ENCODE measurements around the gene TUSC2.

The TUSC2 gene

GRCh38 chr3:50337175-50337861 is 9.3 kb upstream of the TUSC2 start (continued):
- TF ChIP-seq ZNF433 (tag by site-specific recombination; IDR thresholded peaks at IDR 0.05; ENCODE audit: low read depth) (no peak), OVOL3 (tag by site-specific recombination; IDR thresholded peaks at IDR 0.05) (peak; percentile 79), ZNF843 (tag by site-specific recombination; IDR thresholded peaks at IDR 0.05) (no peak; the same call in 1 of the 2 replicates), KLF1 (tag by site-specific recombination; IDR thresholded peaks at IDR 0.05) (peak; percentile 84), WT1 (tag by site-specific recombination; IDR thresholded peaks at IDR 0.05) (no peak), ZNF560 (tag by site-specific recombination; IDR thresholded peaks at IDR 0.05; ENCODE audit: borderline replicate concordance) (no peak), ZNF404 (tag by site-specific recombination; IDR thresholded peaks at IDR 0.05) (no peak), ZNF600 (tag by site-specific recombination; IDR thresholded peaks at IDR 0.05) (peak; percentile 75), ZFP3 (tag by site-specific recombination; IDR thresholded peaks at IDR 0.05; ENCODE audit: low read depth) (no peak), KLF7 (tag by site-specific recombination; IDR thresholded peaks at IDR 0.05; ENCODE audit: borderline replicate concordance) (0 out of 2 replicates have a peak, but pooled peaks have one; percentile 21), ZNF274 (IDR thresholded peaks at IDR 0.05; ENCODE audit: low read length) (no peak), ZNF274 (tag by site-specific recombination; IDR thresholded peaks at IDR 0.05; ENCODE audit: borderline replicate concordance) (no peak), EGR2 (tag by site-specific recombination; IDR thresholded peaks at IDR 0.05; ENCODE audit: low read depth) (peak; percentile 83), ZNF670 (tag by site-specific recombination; IDR thresholded peaks at IDR 0.05; ENCODE audit: low read depth) (no peak), ZNF398 (tag by site-specific recombination; IDR thresholded peaks at IDR 0.05) (0 out of 2 replicates have a peak, but pooled peaks have one; percentile 28), KLF8 (tag by site-specific recombination; IDR thresholded peaks at IDR 0.05) (peak; percentile 58; the same call in 1 of the 2 replicates), PRDM4 (tag by site-specific recombination; IDR thresholded peaks at IDR 0.05) (no peak; the same call in 1 of the 2 replicates), RBAK (tag by site-specific recombination; IDR thresholded peaks at IDR 0.05) (no peak), ZNF214 (tag by site-specific recombination; IDR thresholded peaks at IDR 0.05; ENCODE audit: borderline replicate concordance) (no peak), ZBTB20 (tag by site-specific recombination; IDR thresholded peaks at IDR 0.05) (no peak; the same call in 1 of the 2 replicates), ZNF837 (tag by site-specific recombination; IDR thresholded peaks at IDR 0.05) (no peak), ZNF580 (tag by site-specific recombination; IDR thresholded peaks at IDR 0.05) (no peak), ZNF169 (tag by site-specific recombination; IDR thresholded peaks at IDR 0.05) (no peak), BCL11B (tag by site-specific recombination; IDR thresholded peaks at IDR 0.05; ENCODE audit: low read depth) (0 out of 2 replicates have a peak, but pooled peaks have one; percentile 60), ZXDB (tag by site-specific recombination; IDR thresholded peaks at IDR 0.05) (peak; percentile 46; the same call in 1 of the 2 replicates), ZNF248 (tag by site-specific recombination; IDR thresholded peaks at IDR 0.05) (no peak), ZNF549 (tag by site-specific recombination; IDR thresholded peaks at IDR 0.05) (no peak), ZNF777 (tag by site-specific recombination; IDR thresholded peaks at IDR 0.05; ENCODE audit: borderline replicate concordance) (no peak), ZNF621 (tag by site-specific recombination; IDR thresholded peaks at IDR 0.05) (no peak), ZNF26 (tag by site-specific recombination; IDR thresholded peaks at IDR 0.05) (no peak)
- TF ChIP-seq, protein P1, sequence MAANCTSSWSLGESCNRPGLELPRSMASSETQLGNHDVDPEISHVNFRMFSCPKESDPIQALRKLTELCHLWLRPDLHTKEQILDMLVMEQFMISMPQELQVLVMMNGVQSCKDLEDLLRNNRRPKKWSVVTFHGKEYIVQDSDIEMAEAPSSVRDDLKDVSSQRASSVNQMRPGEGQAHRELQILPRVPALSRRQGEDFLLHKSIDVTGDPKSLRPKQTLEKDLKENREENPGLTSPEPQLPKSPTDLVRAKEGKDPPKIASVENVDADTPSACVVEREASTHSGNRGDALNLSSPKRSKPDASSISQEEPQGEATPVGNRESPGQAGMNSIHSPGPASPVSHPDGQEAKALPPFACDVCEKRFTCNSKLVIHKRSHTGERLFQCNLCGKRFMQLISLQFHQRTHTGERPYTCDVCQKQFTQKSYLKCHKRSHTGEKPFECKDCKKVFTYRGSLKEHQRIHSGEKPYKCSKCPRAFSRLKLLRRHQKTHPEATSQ (tag by site-specific recombination; IDR thresholded peaks at IDR 0.05) = peak; percentile 89
- TF ChIP-seq, protein P2, sequence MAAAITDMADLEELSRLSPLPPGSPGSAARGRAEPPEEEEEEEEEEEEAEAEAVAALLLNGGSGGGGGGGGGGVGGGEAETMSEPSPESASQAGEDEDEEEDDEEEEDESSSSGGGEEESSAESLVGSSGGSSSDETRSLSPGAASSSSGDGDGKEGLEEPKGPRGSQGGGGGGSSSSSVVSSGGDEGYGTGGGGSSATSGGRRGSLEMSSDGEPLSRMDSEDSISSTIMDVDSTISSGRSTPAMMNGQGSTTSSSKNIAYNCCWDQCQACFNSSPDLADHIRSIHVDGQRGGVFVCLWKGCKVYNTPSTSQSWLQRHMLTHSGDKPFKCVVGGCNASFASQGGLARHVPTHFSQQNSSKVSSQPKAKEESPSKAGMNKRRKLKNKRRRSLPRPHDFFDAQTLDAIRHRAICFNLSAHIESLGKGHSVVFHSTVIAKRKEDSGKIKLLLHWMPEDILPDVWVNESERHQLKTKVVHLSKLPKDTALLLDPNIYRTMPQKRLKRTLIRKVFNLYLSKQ (tag by site-specific recombination; IDR thresholded peaks at IDR 0.05; ENCODE audit: borderline replicate concordance) = no peak
